ENCODE data around the gene TLE2. TPM values are rescaled to one million over a fixed set of nuclear protein-coding genes. Genes with fewer than 3 reads are reported as not detected.
"Not testable (repeated sequence)": the region's sequence is repeated elsewhere in the genome, so short reads cannot be mapped to it uniquely, and the experiment has no call there.

The TLE2 gene
- total RNA-seq, 1 donor, result 4.4 TPM

GRCh38 chr19:2994588-2995131 is 34.4 kb downstream of the TLE2 start:
- Histone ChIP-seq H3K4me1 (ENCODE audit: insufficient read depth, low read length) (no peaks in the 10 kb centered on the region), H3K4me3 (ENCODE audit: low read length) (no peak overlapping the region), H3K9me3 (ENCODE audit: low read depth, low read length) (no peaks in the 10 kb centered on the region), H3K27me3 (ENCODE audit: insufficient read depth, low read length) (no peaks in the 10 kb centered on the region)

- Histone ChIP-seq H3K4me1 (ENCODE audit: insufficient read depth, low read length) (no peaks in the 10 kb centered on the region), H3K9me3 (ENCODE audit: low read depth, low read length) (no peaks in the 10 kb centered on the region), H3K4me3 (ENCODE audit: low read length) (no peak overlapping the region), H3K27me3 (ENCODE audit: insufficient read depth, low read length) (no peaks in the 10 kb centered on the region)
Observed at GRCh38 chr19:2993579-2993978, 35.5 kb downstream of the TLE2 start.

GRCh38 chr19:2992958-2993357 is 36.1 kb downstream of the TLE2 start:
- H3K4me3 ChIP-seq (ENCODE audit: low read length), result no peak overlapping the region
- H3K27me3 ChIP-seq (ENCODE audit: insufficient read depth, low read length), result no peaks in the 10 kb centered on the region
- H3K9me3 ChIP-seq (ENCODE audit: low read depth, low read length), result no peaks in the 10 kb centered on the region
- H3K4me1 ChIP-seq (ENCODE audit: insufficient read depth, low read length), result no peaks in the 10 kb centered on the region

- not testable (repeated sequence) for H3K4me3 ChIP-seq (ENCODE audit: low read length); H3K4me1 ChIP-seq (ENCODE audit: insufficient read depth, low read length); H3K9me3 ChIP-seq (ENCODE audit: low read depth, low read length); H3K27me3 ChIP-seq (ENCODE audit: insufficient read depth, low read length)
Observed at GRCh38 chr19:2992333-2992732, 36.7 kb downstream of the TLE2 start.

- no peaks in the 10 kb centered on the region for H3K9me3 ChIP-seq (ENCODE audit: low read depth, low read length)
- H3K4me3 ChIP-seq (ENCODE audit: low read length), result no peak overlapping the region
- H3K27me3 ChIP-seq (ENCODE audit: insufficient read depth, low read length), result no peaks in the 10 kb centered on the region
- H3K4me1 ChIP-seq (ENCODE audit: insufficient read depth, low read length), result no peaks in the 10 kb centered on the region
Observed at GRCh38 chr19:2989236-2989946, 39.7 kb downstream of the TLE2 start.

GRCh38 chr19:2988568-2988967 is 40.5 kb downstream of the TLE2 start:
- H3K9me3 ChIP-seq (ENCODE audit: low read depth, low read length), result no peaks in the 10 kb centered on the region
- H3K4me1 ChIP-seq (ENCODE audit: insufficient read depth, low read length), result peaks cover 7% of the 10 kb centered on the region
- H3K27me3 ChIP-seq (ENCODE audit: insufficient read depth, low read length), result peaks cover 5% of the 10 kb centered on the region
- no peak overlapping the region for H3K4me3 ChIP-seq (ENCODE audit: low read length)

- Histone ChIP-seq H3K27me3 (ENCODE audit: insufficient read depth, low read length) (peaks cover 6% of the 10 kb centered on the region), H3K4me1 (ENCODE audit: insufficient read depth, low read length) (peaks cover 9% of the 10 kb centered on the region), H3K9me3 (ENCODE audit: low read depth, low read length) (no peaks in the 10 kb centered on the region), H3K4me3 (ENCODE audit: low read length) (no peak overlapping the region)
Observed at GRCh38 chr19:2987797-2988196, 41.3 kb downstream of the TLE2 start.

GRCh38 chr19:2986951-2987524 is 42.0 kb downstream of the TLE2 start:
- Histone ChIP-seq H3K4me1 (ENCODE audit: insufficient read depth, low read length) (peaks cover 9% of the 10 kb centered on the region), H3K4me3 (ENCODE audit: low read length) (no peak overlapping the region), H3K27me3 (ENCODE audit: insufficient read depth, low read length) (peaks cover 6% of the 10 kb centered on the region), H3K9me3 (ENCODE audit: low read depth, low read length) (no peaks in the 10 kb centered on the region)

- H3K4me1 ChIP-seq (ENCODE audit: insufficient read depth, low read length), result peaks cover 9% of the 10 kb centered on the region
- no peak overlapping the region for H3K4me3 ChIP-seq (ENCODE audit: low read length)
- H3K9me3 ChIP-seq (ENCODE audit: low read depth, low read length), result no peaks in the 10 kb centered on the region
- H3K27me3 ChIP-seq (ENCODE audit: insufficient read depth, low read length), result peaks cover 6% of the 10 kb centered on the region
Observed at GRCh38 chr19:2984215-2984528, 44.9 kb downstream of the TLE2 start.

GRCh38 chr19:2983351-2984214 is 45.5 kb downstream of the TLE2 start:
- Histone ChIP-seq H3K4me3 (ENCODE audit: low read length) (no peak overlapping the region), H3K27me3 (ENCODE audit: insufficient read depth, low read length) (peaks cover 6% of the 10 kb centered on the region), H3K9me3 (ENCODE audit: low read depth, low read length) (no peaks in the 10 kb centered on the region), H3K4me1 (ENCODE audit: insufficient read depth, low read length) (peaks cover 9% of the 10 kb centered on the region)

GRCh38 chr19:2982983-2983350 is 46.1 kb downstream of the TLE2 start:
- Histone ChIP-seq H3K9me3 (ENCODE audit: low read depth, low read length) (no peaks in the 10 kb centered on the region), H3K4me3 (ENCODE audit: low read length) (no peak overlapping the region), H3K27me3 (ENCODE audit: insufficient read depth, low read length) (peaks cover 6% of the 10 kb centered on the region), H3K4me1 (ENCODE audit: insufficient read depth, low read length) (peaks cover 9% of the 10 kb centered on the region)

- Histone ChIP-seq H3K9me3 (ENCODE audit: low read depth, low read length) (no peaks in the 10 kb centered on the region), H3K4me1 (ENCODE audit: insufficient read depth, low read length) (peaks cover 12% of the 10 kb centered on the region), H3K27me3 (ENCODE audit: insufficient read depth, low read length) (peaks cover 6% of the 10 kb centered on the region), H3K4me3 (ENCODE audit: low read length) (no peak overlapping the region)
Observed at GRCh38 chr19:2982561-2982960, 46.5 kb downstream of the TLE2 start.

GRCh38 chr19:2981898-2982297 is 47.2 kb downstream of the TLE2 start:
- peaks cover 6% of the 10 kb centered on the region for H3K27me3 ChIP-seq (ENCODE audit: insufficient read depth, low read length)
- no peaks in the 10 kb centered on the region for H3K9me3 ChIP-seq (ENCODE audit: low read depth, low read length)
- H3K4me3 ChIP-seq (ENCODE audit: low read length), result no peak overlapping the region
- peaks cover 16% of the 10 kb centered on the region for H3K4me1 ChIP-seq (ENCODE audit: insufficient read depth, low read length)

- Histone ChIP-seq H3K27me3 (ENCODE audit: insufficient read depth, low read length) (peaks cover 3% of the 10 kb centered on the region), H3K9me3 (ENCODE audit: low read depth, low read length) (no peaks in the 10 kb centered on the region), H3K4me1 (ENCODE audit: insufficient read depth, low read length) (peaks cover 38% of the 10 kb centered on the region)
Observed at GRCh38 chr19:2978772-2979171, 50.3 kb downstream of the TLE2 start.

GRCh38 chr19:2978166-2978767 is 50.8 kb downstream of the TLE2 start:
- Histone ChIP-seq H3K4me3 (ENCODE audit: low read length) (no peak overlapping the region), H3K27me3 (ENCODE audit: insufficient read depth, low read length) (no peaks in the 10 kb centered on the region), H3K4me1 (ENCODE audit: insufficient read depth, low read length) (peaks cover 35% of the 10 kb centered on the region), H3K9me3 (ENCODE audit: low read depth, low read length) (no peaks in the 10 kb centered on the region)

More at GRCh38 chr19:2978772-2979171, 50.3 kb downstream of the TLE2 start:
- no peak overlapping the region for H3K4me3 ChIP-seq (ENCODE audit: low read length)

Measured in mononuclear cell (primary cell).